HG03432 (cell line): Measurements from ENCODE around the gene MAN1A1.

Source experiments
- ATAC-seq: cut with Tn5 transposase; IDR thresholded peaks from one replicate; pipeline ENCODE4 v1.9.1; 2021; ENCODE audit warnings: mild to moderate bottlenecking, moderate library complexity; ENCODE audit not compliant: unreplicated experiment

MAN1A1 gene

GRCh38 chr6:119204719-119205118 is 144.8 kb downstream of the MAN1A1 start:
- ATAC-seq = no peak

GRCh38 chr6:119201480-119201879 is 148.1 kb downstream of the MAN1A1 start:
- ATAC-seq = no peak

GRCh38 chr6:119200512-119201175 is 148.9 kb downstream of the MAN1A1 start:
- ATAC-seq = no peak

- ATAC-seq = no peak
Observed at GRCh38 chr6:119197271-119197670, 152.3 kb downstream of the MAN1A1 start.

- no peak for ATAC-seq
Observed at GRCh38 chr6:119196715-119197114, 152.8 kb downstream of the MAN1A1 start.

- no peak for ATAC-seq
Observed at GRCh38 chr6:119195848-119196247, 153.7 kb downstream of the MAN1A1 start.

- no peak for ATAC-seq
Observed at GRCh38 chr6:119195204-119195603, 154.4 kb downstream of the MAN1A1 start.

GRCh38 chr6:119193707-119194106 is 155.9 kb downstream of the MAN1A1 start:
- ATAC-seq = no peak

GRCh38 chr6:119192200-119192599 is 157.4 kb downstream of the MAN1A1 start:
- no peak for ATAC-seq

GRCh38 chr6:119190176-119190575 is 159.4 kb downstream of the MAN1A1 start:
- ATAC-seq = no peak

- ATAC-seq = no peak
Observed at GRCh38 chr6:119189498-119189897, 160.1 kb downstream of the MAN1A1 start.

- no peak for ATAC-seq
Observed at GRCh38 chr6:119187596-119187995, 162.0 kb downstream of the MAN1A1 start.

- no peak for ATAC-seq
Observed at GRCh38 chr6:119186490-119186889, 163.1 kb downstream of the MAN1A1 start.

GRCh38 chr6:119184008-119184648 is 165.4 kb downstream of the MAN1A1 start:
- no peak for ATAC-seq

GRCh38 chr6:119183457-119183856 is 166.1 kb downstream of the MAN1A1 start:
- no peak for ATAC-seq

- ATAC-seq = no peak
Observed at GRCh38 chr6:119182875-119183274, 166.7 kb downstream of the MAN1A1 start.

GRCh38 chr6:119182216-119182803 is 167.3 kb downstream of the MAN1A1 start:
- no peak for ATAC-seq

- no peak for ATAC-seq
Observed at GRCh38 chr6:119181046-119181445, 168.5 kb downstream of the MAN1A1 start.

GRCh38 chr6:119179842-119180241 is 169.7 kb downstream of the MAN1A1 start:
- ATAC-seq = no peak

- ATAC-seq = no peak
Observed at GRCh38 chr6:119179062-119179461, 170.5 kb downstream of the MAN1A1 start.

GRCh38 chr6:119176445-119176844 is 173.1 kb downstream of the MAN1A1 start:
- ATAC-seq = no peak
